HepG2 (cell line): ENCODE results near the gene CAMK1. TPM values are rescaled to one million over a fixed set of nuclear protein-coding genes. Genes with fewer than 3 reads are reported as not detected.

ENCODE experiments used
- ARNT ChIP-seq: fragments of 450-650 bp; IDR thresholded peaks from 2 replicates; pipeline ENCODE4 v1.6.1; 2017
- CEBPB ChIP-seq: IDR thresholded peaks from 2 replicates; pipeline ENCODE4 v1.6.1; 2011; ENCODE audit warnings: low read depth, low read length, improper control_type of control experiment, borderline replicate concordance
- ESRRA ChIP-seq: sonication (generic); formaldehyde crosslinking; IDR thresholded peaks from 2 replicates; pipeline ENCODE4 v1.5.1; 2020; ENCODE audit warnings: mild to moderate bottlenecking, low read depth, missing genetic modification reagents
- HDAC1 ChIP-seq: sonication (generic); formaldehyde crosslinking; IDR thresholded peaks from 2 replicates; pipeline ENCODE4 v1.5.1; 2020; ENCODE audit warnings: mild to moderate bottlenecking, missing genetic modification reagents
- KIAA2018 ChIP-seq: sonication (generic); formaldehyde crosslinking; IDR thresholded peaks from 2 replicates; pipeline ENCODE4 v1.5.0; 2020; ENCODE audit warnings: mild to moderate bottlenecking, missing genetic modification reagents, borderline replicate concordance
- MAZ ChIP-seq, 2 experiments: sonication (generic) in 1 of 2; formaldehyde crosslinking in 1 of 2; IDR thresholded peaks; 2 replicates each; pipeline versions ENCODE4 v1.5.0 to v1.6.1; 2012 to 2020; ENCODE audit warnings: low read depth in 2 of 2, mild to moderate bottlenecking in 2 of 2, borderline replicate concordance in 1 of 2, improper control_type of control experiment in 1 of 2, low read length in 1 of 2, missing genetic modification reagents in 1 of 2, moderate library complexity in 1 of 2
- MIXL1 ChIP-seq: IDR thresholded peaks from 2 replicates; pipeline ENCODE4 v1.6.1; 2016
- PITX1 ChIP-seq: sonication (generic); formaldehyde crosslinking; IDR thresholded peaks from 2 replicates; pipeline ENCODE4 v1.5.1; 2020; ENCODE audit warnings: mild to moderate bottlenecking, missing genetic modification reagents
- RAD51 ChIP-seq: fragments of 450-650 bp; IDR thresholded peaks from 2 replicates; pipeline ENCODE4 v1.6.1; 2016; ENCODE audit warnings: borderline replicate concordance
- TSC22D2 ChIP-seq: sonication (generic); formaldehyde crosslinking; IDR thresholded peaks from 2 replicates; pipeline ENCODE4 v1.5.1; 2020; ENCODE audit warnings: missing genetic modification reagents, mild to moderate bottlenecking, borderline replicate concordance
- YEATS4 ChIP-seq: sonication (generic); formaldehyde crosslinking; IDR thresholded peaks from 2 replicates; pipeline ENCODE4 v1.4.0; 2020; ENCODE audit warnings: missing genetic modification reagents, borderline replicate concordance
- polyA plus RNA-seq, 8 experiments: library from polyadenylated mRNA; depleted of rRNA in 3 of 8; stranded (reverse) in 7 of 8; unstranded in 1 of 8; fragments of >200 nt; fragmentation: Illumina TruSeq in 4 of 8; extraction: Trizol in 4 of 8; gene quantifications; 2 replicates each; pipeline versions ENCODE4 v1.2.1 to v1.2.3, GENCODE V29; 2011 to 2016; ENCODE audit warnings: low read depth in 4 of 8, missing spikeins in 1 of 8, mixed read lengths in 1 of 8; ENCODE audit not compliant: insufficient read depth in 1 of 8
- total RNA-seq, 5 experiments: library from RNA; depleted of rRNA; stranded (reverse); fragments of >200 nt; fragmentation: Illumina TruSeq; extraction: Trizol; gene quantifications; 2 replicates each; pipeline ENCODE4 v1.2.3, GENCODE V29; 2016; ENCODE audit warnings: low read depth in 1 of 5
- TF ChIP-seq, protein P1 (sequence below): sonication (generic); formaldehyde crosslinking; IDR thresholded peaks from 2 replicates; pipeline ENCODE4 v1.8.0; 2022; ENCODE audit warnings: missing genetic modification reagents, mild to moderate bottlenecking, borderline replicate concordance

Gene CAMK1
- total and polyA plus RNA-seq, 2 of the 13 experiments (the other 11 are each of a cell fraction or from before 2014, with no cell fraction given) = 26.4 to 53.3 TPM

DNA sequence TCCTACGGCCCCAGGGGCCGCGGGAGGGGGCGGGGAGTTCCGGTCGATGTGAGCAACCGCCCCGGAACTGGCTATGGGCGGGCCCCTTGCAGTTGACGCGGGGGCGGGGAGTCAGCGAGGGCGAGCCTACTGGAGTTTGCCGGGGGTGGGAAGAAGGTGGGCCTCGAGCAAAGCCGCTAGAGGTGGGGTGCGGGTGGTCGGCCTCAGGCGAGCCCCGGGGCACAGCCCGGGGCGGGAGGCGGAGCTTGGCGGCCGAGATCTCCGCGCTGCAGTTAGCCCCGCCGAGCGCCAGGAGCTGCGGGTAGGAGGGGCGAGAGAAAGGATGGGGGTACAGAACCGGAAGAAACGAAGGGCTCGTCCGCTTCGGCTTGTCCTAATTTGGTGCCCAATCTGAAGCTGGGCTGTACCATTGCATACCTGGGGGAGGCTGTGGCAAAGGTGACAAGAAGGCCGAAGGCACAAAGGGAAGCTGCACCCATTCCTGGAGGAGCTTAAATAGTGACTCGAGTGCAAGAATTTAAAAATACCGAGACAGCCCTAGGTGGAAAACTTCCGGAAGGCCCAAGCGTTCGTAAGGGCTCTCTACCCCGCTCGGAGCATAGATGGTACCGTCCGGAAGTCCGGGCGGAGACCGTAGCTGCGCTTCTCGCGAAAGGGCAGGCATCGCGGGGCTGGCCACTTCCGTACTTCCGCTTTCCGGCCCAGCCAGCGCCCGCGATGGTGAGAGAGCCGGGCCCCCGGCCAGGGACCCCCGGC, 22.8 kb upstream of the CAMK1 start, which contains the start of the genes ARPC4 and TADA3 (continued):
- TF ChIP-seq KIAA2018 (CRISPR knock-in tag) = no peak
- no peak for TF ChIP-seq PITX1 (CRISPR knock-in tag)
- TF ChIP-seq TSC22D2 (CRISPR knock-in tag) = no peak
- TF ChIP-seq, protein P1, sequence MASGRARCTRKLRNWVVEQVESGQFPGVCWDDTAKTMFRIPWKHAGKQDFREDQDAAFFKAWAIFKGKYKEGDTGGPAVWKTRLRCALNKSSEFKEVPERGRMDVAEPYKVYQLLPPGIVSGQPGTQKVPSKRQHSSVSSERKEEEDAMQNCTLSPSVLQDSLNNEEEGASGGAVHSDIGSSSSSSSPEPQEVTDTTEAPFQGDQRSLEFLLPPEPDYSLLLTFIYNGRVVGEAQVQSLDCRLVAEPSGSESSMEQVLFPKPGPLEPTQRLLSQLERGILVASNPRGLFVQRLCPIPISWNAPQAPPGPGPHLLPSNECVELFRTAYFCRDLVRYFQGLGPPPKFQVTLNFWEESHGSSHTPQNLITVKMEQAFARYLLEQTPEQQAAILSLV (CRISPR knock-in tag) = no peak
- TF ChIP-seq ESRRA = no peak
- peak; percentile 27; the same call in 1 of the 2 replicates for TF ChIP-seq YEATS4
- no peak for TF ChIP-seq MAZ (IDR thresholded peaks at IDR 0.05; ENCODE audit: borderline replicate concordance, low read depth, low read length)
- TF ChIP-seq MAZ (CRISPR knock-in tag; IDR thresholded peaks at IDR 0.05; ENCODE audit: low read depth) = peak; percentile 70; the same call in 1 of the 2 replicates
- no peak for TF ChIP-seq RAD51
- TF ChIP-seq CEBPB = no peak
- no peak for TF ChIP-seq ARNT
- TF ChIP-seq HDAC1 (CRISPR knock-in tag) = peak; percentile 58
- no peak for TF ChIP-seq MIXL1 (CRISPR knock-in tag)
